Epithelial cell of proximal tubule (primary cell): ENCODE data around the gene CLIP2. TPM values are rescaled to one million over a fixed set of nuclear protein-coding genes. Genes with fewer than 3 reads are reported as not detected.
"Not testable (repeated sequence)": the region's sequence is repeated elsewhere in the genome, so short reads cannot be mapped to it uniquely, and the experiment has no call there.

ENCODE experiments used
- DNase-seq: peaks from one replicate; pipeline ENCODE4 v3.0.0-alpha.2; 2011; ENCODE audit warnings: low read depth
- H3K4me3 ChIP-seq: 2 replicates; pipeline ENCODE4 v1.5.1; 2011; ENCODE audit warnings: low read depth, mild to moderate bottlenecking, low read length
- total RNA-seq: library from RNA; depleted of rRNA; stranded (reverse); fragments of >200 nt; gene quantifications from 2 replicates; pipeline ENCODE4 v1.2.3, GENCODE V29; 2015
- TF ChIP-seq, protein P1 (sequence below): conservative IDR thresholded peaks from 2 replicates; pipeline ENCODE4 v1.5.1; 2012; ENCODE audit warnings: low read depth, mild to moderate bottlenecking, low read length

The CLIP2 gene
- total RNA-seq, 1 donor from 2014 or later: 34.3 TPM

DNA sequence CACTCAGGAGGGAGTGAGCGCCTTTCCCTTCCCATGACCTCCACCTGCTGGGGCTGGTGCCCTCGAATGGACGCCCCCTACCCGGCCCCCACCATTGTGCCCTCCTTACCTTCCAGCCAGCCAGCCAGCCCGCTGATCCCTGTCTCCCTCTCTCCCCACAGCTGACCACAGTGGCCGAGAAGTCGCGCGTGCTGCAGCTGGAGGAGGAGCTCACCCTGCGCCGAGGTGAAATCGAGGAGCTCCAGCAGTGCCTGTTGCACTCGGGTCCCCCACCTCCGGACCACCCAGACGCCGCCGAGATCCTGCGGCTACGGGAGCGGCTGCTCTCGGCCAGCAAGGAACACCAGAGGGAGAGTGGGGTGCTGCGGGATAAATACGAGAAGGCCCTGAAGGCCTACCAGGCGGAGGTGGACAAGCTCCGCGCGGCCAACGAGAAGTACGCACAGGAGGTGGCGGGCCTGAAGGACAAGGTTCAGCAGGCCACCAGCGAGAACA lies 86.6 kb downstream of the CLIP2 start:
- DNase-seq: no peak
- H3K4me3 ChIP-seq: no peak overlapping the region
- TF ChIP-seq, protein P1, sequence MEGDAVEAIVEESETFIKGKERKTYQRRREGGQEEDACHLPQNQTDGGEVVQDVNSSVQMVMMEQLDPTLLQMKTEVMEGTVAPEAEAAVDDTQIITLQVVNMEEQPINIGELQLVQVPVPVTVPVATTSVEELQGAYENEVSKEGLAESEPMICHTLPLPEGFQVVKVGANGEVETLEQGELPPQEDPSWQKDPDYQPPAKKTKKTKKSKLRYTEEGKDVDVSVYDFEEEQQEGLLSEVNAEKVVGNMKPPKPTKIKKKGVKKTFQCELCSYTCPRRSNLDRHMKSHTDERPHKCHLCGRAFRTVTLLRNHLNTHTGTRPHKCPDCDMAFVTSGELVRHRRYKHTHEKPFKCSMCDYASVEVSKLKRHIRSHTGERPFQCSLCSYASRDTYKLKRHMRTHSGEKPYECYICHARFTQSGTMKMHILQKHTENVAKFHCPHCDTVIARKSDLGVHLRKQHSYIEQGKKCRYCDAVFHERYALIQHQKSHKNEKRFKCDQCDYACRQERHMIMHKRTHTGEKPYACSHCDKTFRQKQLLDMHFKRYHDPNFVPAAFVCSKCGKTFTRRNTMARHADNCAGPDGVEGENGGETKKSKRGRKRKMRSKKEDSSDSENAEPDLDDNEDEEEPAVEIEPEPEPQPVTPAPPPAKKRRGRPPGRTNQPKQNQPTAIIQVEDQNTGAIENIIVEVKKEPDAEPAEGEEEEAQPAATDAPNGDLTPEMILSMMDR: no peak

- TF ChIP-seq, protein P1: no peak
- no peak for DNase-seq
- no peak overlapping the region for H3K4me3 ChIP-seq
Observed at GRCh38 chr7:74376256-74377036, 87.2 kb downstream of the CLIP2 start.

DNA sequence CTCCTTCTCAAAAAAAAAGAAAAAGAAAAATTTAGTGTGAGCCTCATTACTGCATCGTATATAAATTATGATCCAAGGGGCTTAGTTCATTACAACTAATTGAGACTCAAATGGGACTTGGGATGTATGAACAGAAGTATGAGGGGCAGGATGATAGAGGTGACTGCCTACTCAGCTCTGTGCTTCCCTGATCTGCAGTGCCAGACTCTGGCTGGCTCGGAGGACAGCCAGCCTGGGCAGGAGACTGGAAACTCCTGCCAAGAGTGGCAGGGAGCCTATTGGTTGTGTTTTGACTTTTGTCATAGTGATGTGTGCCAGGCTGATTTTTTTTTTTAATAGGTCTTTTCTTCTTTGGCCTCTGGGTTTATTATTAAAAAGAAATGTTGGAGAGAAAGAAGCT lies 90.7 kb downstream of the CLIP2 start:
- DNase-seq: no peak
- TF ChIP-seq, protein P1: no peak
- no peak overlapping the region for H3K4me3 ChIP-seq

GRCh38 chr7:74380720-74381119 lies 91.5 kb downstream of the CLIP2 start:
- TF ChIP-seq, protein P1: no peak
- DNase-seq: no peak

GRCh38 chr7:74384086-74384485 lies 94.9 kb downstream of the CLIP2 start:
- not testable (repeated sequence) for H3K4me3 ChIP-seq, DNase-seq

More at GRCh38 chr7:74380720-74381119, 91.5 kb downstream of the CLIP2 start:
- H3K4me3 ChIP-seq: no peak overlapping the region

- H3K4me3 ChIP-seq, DNase-seq: not testable (repeated sequence)
Observed at GRCh38 chr7:74384854-74385253, 95.6 kb downstream of the CLIP2 start.

- H3K4me3 ChIP-seq: no peak overlapping the region
- DNase-seq: no peak
- TF ChIP-seq, protein P1: no peak
Observed at GRCh38 chr7:74387606-74388005, 98.4 kb downstream of the CLIP2 start.

DNA sequence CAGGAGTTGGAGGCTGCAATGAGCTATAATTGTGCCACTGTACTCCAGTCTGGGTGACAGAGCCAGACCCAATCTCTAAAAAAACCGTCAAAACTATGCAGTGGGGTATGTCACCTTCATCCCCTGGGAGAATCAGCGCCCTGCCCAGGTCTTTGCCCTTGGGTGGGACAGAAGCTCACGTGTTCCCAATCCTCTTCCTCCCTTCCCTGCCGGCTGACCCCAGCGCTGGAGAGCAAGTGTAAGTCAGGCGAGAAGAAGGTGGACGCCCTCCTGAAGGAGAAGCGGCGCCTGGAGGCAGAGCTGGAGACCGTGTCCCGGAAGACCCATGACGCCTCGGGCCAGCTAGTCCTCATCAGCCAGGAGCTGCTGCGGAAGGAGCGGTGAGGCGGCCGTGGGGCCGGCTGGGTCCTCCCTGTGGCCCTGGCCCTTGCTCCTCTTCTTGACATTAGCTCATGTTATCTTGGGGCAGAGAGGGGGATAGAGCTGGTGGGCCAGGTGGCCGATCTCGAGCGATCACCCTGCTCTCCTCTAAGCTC lies 99.7 kb downstream of the CLIP2 start:
- DNase-seq: no peak
- H3K4me3 ChIP-seq: no peak overlapping the region
- TF ChIP-seq, protein P1: no peak
